Measurements from ENCODE around the gene DLGAP4.
"Not testable (repeated sequence)": the region's sequence is repeated elsewhere in the genome, so short reads cannot be mapped to it uniquely, and the experiment has no call there.

The DLGAP4 gene

GRCh38 chr20:36544134-36545018, 238.2 kb downstream of the DLGAP4 start:
- DNase-seq = no peak

DNA sequence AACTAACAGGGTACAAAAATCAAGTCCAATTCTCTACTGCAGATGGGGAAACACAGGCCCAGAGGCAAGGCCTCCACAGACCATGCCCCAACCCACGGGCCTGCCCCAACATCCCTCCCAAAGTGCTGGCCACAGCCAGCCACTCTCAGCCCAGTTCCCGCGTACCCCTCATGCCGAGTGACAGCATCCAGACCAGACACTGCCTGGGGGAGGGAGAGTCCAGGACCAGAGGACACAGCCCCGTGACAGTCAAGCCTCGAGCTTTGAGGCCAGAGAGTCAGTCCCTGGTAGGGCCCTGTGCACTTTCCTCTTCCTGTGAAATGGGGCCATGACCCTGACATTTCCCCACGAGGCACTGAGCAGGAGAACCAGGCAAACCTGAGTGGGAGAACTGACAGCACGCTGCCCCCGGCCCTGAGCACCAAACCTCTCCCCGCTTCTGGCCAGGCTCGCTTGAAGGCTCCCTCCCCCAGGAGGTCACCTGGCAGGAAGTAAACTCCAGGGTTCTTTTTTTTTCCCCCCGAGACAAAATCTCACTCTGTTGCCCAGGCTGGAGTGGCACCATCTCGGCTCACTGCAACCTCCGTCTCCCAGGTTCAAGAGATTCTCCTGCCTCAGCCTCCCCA, 240.1 kb downstream of the DLGAP4 start:
- no peak for DNase-seq

DNA sequence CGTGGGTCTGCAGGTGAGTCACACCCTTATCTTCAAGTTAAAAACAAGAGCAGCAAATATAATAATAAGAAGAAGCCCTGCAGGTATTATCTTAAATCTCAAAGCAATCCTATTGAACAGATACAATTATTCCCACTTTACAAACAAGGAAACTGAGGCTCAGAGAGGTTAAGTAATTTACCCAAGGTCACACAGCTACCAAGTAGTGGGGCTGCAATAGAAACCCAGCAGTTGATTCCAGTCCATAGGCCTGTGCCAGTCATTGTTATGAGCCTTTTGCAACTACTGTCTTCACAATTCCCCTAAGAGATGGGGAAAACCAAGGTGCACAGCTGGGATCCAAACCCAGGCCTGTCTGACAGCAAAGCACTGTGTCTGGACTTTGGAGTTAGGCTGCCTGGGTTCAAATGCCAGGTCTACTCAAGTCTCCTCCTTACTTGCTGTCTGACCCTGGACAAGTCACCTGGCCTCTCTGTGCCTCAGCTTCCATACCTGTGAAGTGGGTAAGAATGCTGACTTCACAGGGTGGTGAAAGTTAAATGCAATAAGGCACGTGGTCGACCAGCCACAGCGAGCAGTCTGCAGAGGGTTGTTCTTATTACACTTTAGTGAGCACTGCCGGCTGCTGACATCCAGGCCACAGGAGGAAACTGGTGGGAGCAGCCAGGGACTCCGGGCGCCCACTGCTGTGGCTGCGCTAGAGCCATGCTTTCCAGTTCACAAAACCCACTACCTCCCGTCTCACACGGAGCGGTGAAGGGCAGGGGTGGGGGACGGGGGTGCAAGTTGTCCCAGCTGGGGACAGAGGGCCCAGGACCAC, 241.3 kb downstream of the DLGAP4 start:
- DNase-seq = no peak

DNA sequence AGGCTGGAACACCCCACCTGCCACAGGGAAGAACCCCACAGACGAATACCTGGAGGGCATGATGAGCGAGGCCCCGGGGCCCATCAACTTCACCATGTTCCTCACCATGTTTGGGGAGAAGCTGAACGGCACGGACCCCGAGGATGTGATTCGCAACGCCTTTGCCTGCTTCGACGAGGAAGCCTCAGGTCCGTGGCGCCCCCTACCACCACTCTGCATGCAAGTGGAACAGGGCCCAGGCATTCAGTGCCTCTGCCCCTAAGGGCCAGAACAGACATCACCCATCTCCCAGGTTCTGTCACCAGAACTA, 241.8 kb downstream of the DLGAP4 start:
- DNase-seq = peak; percentile 35

DNA sequence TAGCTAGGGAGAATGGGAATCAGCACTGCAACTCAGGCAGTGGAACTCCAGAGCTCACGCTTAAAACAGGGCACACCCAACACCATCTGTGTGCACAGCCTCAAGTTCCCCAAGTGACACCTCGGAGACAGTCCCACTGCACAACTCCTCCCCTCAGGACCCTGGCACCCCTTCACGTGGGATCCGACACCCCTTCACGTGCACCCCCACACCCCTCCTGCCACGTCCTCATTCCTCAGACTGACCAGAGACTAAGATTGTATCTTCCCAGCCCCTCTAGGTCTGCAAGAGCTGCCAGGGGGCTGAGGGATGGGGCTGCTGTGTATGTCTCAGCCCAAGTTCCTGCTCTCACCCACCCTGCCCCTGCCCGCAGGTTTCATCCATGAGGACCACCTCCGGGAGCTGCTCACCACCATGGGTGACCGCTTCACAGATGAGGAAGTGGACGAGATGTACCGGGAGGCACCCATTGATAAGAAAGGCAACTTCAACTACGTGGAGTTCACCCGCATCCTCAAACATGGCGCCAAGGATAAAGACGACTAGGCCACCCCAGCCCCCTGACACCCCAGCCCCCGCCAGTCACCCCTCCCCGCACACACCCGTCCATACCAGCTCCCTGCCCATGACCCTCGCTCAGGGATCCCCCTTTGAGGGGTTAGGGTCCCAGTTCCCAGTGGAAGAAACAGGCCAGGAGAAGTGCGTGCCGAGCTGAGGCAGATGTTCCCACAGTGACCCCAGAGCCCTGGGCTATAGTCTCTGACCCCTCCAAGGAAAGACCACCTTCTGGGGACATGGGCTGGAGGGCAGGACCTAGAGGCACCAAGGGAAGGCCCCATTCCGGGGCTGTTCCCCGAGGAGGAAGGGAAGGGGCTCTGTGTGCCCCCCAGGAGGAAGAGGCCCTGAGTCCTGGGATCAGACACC, 242.8 kb downstream of the DLGAP4 start:
- DNase-seq = no peak

DNA sequence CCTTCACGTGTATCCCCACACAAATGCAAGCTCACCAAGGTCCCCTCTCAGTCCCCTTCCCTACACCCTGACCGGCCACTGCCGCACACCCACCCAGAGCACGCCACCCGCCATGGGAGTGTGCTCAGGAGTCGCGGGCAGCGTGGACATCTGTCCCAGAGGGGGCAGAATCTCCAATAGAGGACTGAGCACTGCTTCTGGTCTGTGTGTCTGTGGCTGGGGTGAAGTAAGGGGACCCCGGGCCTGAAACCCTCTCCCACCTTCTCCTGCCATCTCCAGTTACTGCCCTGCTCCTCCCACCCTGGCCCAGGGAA, 243.4 kb downstream of the DLGAP4 start:
- DNase-seq = no peak

- no peak for DNase-seq
Observed at GRCh38 chr20:36549942-36550789, 244.0 kb downstream of the DLGAP4 start.

DNA sequence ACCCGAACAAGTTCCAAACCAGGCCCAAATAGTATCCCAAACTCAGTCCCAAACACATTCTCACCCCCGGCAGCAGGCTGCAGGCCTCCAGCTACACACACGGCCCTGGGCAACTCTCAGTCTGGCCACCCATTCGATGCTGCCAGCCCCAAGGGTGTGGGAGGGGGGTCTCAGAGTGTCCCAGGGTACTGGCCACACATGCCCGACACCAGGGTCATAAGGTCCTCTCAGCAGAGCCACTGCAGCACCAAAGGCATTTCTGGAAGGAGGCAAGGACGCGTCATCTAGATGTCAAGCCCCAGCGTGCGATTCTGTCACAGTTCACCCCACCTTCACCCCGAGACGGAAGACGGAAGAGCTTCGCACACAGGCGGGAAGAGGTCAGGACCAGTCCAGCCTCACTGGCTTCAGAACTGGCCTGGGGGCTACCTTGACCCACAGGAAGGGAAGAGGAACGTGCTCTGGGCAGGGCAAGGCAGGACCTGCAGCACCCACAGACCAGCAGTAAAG, 244.7 kb downstream of the DLGAP4 start:
- DNase-seq = no peak

DNA sequence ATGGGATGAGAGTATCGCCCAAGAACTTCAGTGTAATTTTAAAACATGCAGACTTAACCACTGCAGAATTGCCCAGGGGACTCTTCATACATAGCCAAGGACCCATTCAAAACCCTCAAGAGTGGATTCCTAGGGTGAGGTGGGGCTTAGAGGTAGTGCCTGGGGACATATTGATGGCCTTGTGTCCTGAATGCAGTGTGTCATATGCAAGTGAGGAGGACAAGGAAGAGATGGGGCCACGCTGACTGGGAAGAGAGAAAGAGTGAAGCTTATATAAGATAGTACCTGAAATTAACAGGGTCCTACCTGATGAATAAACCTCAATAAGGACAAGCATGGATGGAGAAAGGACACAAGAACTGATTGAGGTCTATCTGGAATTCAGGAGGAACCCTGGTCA, 249.1 kb downstream of the DLGAP4 start:
- DNase-seq = no peak

- no peak for DNase-seq
Observed at GRCh38 chr20:36562724-36563123, 256.6 kb downstream of the DLGAP4 start.

DNA sequence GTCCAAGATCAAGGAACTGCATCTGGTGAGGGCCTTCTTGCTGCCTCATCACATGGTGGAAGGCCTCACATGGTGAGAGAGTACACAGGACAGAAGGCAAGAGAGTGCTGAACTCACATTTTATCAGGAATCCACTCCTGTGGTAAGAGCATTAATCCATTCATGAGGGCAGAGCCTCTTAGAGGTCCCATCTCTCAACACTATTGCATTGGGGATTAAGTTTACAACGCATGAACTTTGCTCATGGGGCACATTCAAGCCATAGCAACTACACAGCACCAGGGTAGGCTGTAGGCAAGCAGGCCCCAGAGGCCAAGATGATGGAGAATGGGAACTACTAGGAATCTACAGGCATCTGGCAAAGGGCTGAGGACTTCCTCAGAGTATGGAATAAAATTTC, 257.2 kb downstream of the DLGAP4 start:
- DNase-seq = no peak

DNA sequence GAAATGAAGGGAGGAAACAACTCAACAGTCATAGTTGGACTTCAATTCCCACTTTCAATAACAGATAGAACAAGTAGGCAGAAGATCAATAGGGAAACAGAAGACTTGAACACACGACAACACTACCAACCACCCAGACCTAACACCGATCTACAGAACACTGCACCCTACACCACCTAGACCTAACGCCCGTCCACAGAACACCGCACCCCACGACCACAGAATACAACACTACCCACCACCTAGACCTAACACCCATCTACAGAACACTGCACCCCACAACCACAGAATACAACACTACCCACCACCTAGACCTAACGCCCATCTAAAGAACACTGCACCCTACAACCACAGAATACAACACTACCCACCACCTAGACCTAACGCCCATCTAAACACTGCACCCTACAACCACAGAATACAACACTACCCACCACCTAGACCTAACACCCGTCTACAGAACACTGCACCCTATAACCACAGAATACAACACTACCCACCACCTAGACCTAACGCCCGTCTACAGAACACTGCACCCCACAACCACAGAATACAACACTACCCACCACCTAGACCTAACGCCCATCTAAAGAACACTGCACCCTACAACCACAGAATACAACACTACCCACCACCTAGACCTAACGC, 258.1 kb downstream of the DLGAP4 start:
- DNase-seq = not testable (repeated sequence)

GRCh38 chr20:36564726-36565121, 258.6 kb downstream of the DLGAP4 start:
- not testable (repeated sequence) for DNase-seq

GRCh38 chr20:36565520-36565919, 259.4 kb downstream of the DLGAP4 start:
- no peak for DNase-seq

DNA sequence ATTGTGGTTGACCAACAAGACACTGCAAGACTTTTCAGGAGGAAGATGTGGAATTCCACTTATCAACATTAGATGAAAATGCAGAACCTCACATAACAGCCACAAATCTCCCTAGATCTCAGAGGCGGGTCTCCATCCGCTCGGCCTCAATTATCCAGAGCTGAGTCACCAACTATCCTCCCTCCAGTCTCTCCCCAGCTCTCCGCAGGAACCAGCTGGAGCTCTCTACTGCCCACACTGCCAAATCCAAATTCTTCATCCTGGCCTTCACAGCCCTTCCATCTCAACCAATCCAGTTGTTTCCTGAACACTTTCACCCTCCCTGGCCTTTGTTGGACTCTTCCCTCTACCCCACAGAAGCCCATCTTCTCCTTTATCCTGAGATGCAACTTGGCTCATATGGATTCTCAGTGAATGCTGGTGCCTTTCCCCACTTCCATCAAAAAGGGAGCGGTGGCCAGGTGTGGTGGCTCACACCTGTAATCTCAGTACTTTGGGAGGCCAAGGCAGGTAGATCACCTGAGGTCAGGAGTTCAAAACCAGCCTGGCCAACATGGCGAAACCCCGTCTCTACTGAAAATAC, 263.8 kb downstream of the DLGAP4 start:
- DNase-seq = no peak

DNA sequence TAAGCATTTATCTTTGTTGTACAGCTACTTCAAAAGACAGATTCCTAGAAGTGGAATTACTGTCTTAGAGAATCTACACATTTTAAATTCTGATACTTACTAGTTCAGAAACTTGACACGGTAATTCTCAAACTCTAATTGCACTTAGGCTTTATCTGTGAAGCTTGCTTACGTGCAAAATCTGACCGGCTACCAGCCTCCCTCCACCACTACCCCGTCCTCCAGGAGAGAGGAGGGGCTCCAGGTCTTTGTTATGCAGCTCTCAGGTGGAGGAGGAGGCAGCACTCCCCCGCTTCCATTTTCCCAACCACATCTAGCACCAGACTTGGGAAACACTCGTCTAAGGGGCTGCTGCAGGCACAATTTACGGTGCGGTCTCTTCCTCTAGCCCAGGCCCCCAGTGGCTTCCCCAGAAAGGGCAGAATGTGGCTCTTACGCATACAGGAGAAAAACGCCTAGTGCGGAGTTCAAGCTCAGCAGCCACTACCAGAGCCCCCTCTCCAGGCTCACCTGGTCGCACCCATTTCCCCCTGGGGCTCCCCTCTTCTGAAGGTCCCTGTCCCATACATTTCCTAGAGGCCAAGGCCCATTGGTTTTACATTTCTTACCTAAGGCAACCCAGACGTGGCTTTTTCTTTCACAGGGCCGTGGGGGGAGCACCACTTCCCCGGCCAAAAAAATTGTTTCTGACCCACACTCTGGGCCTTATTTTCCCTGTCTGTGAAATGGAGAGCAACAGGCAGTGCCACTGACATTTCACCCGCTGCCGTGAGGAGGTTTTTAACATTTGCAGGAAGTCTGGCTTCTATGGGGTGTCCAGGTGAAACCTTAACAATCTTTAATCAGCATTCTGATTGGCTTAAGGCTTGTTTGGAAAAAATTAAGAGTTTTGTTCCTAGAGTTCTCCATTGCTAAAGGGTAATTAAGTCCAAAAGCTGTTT, 265.7 kb downstream of the DLGAP4 start:
- DNase-seq = no peak

GRCh38 chr20:36572701-36573102, 266.6 kb downstream of the DLGAP4 start:
- DNase-seq = peak; percentile 27

GRCh38 chr20:36573103-36573797, 267.1 kb downstream of the DLGAP4 start, which contains the start of gene TGIF2:
TSS of gene TGIF2 (plus strand) at chr20:36573597. CDS start at chr20:36578775, 5,178 bp downstream.
- peak; percentile 88 for DNase-seq
